ENCODE results near the gene ZBTB7C. TPM values are rescaled to one million over a fixed set of nuclear protein-coding genes. Genes with fewer than 3 reads are reported as not detected.

The ZBTB7C gene
- polyA plus RNA-seq, 2 of the 4 experiments (the other 2 are of a cell fraction) = 0.10 to 0.12 TPM

DNA sequence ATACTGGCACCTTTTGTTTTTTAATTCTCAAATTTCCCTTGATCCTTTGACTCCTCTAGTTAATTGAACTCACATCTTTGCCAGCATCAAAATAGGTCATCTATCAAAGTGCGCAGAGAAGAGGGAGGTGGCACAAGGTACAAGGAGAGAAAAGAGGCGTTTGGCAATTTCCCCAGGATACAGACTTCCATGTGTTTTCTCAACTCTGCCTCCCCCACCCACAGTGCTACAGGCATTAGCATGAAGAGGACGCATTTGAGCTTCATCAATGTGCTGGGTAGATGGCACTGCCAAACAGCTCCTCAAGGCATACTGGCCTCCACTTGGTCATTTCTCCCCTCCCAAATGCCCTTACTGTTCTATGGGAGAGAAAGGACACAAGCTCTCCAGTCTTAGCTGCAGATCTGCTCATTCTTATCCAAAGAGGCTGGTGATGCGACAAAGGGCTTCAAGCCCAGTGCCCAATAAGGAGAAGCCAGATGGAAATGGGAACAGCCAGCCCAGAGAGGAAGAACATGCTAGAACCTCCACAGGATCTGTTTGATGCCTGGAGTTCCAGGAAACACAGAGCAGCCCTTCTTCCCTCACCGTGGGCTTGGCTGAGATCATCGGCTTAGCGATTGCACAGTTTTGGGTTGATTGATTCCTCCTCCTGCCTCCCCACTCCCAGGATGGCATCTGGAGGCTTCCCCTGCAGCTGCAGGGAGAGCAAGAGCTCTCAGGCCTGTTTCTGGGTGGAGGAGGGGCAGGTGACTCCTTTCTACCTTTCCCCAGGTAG, 334.1 kb downstream of the ZBTB7C start:
- DNase-seq (ENCODE audit: low read depth in 1 of 2, low spot score in 1 of 2) = no peak
- Histone ChIP-seq H3K4me2 (no peak overlapping the region), H3K9me3 (no peaks in the 10 kb centered on the region), H3K4me3 (no peak overlapping the region), H3K27ac (no peak overlapping the region), H3K4me1 (no peaks in the 10 kb centered on the region)
- no peak for TF ChIP-seq PHF8 (IDR thresholded peaks at IDR 0.05; ENCODE audit: borderline replicate concordance, low read depth)
- no peak for TF ChIP-seq CHD2 (IDR thresholded peaks at IDR 0.05; ENCODE audit: low read length, partially characterized antibody)
- TF ChIP-seq, protein P1, sequence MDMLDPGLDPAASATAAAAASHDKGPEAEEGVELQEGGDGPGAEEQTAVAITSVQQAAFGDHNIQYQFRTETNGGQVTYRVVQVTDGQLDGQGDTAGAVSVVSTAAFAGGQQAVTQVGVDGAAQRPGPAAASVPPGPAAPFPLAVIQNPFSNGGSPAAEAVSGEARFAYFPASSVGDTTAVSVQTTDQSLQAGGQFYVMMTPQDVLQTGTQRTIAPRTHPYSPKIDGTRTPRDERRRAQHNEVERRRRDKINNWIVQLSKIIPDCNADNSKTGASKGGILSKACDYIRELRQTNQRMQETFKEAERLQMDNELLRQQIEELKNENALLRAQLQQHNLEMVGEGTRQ (IDR thresholded peaks at IDR 0.05) = no peak
- TF ChIP-seq ZC3H11A (IDR thresholded peaks at IDR 0.05) = no peak
- no peak for TF ChIP-seq EHF (CRISPR knock-in tag; IDR thresholded peaks at IDR 0.05)
- no peak for TF ChIP-seq FOSL2 (IDR thresholded peaks at IDR 0.05)
- no peak for TF ChIP-seq FOSL2 (CRISPR knock-in tag; IDR thresholded peaks at IDR 0.05)
- TF ChIP-seq ESRRA (IDR thresholded peaks at IDR 0.05; ENCODE audit: borderline replicate concordance, low read length) = no peak
- no peak for TF ChIP-seq TP53 (CRISPR knock-in tag; IDR thresholded peaks at IDR 0.05)
- no peak for TF ChIP-seq ZSCAN20 (CRISPR knock-in tag; IDR thresholded peaks at IDR 0.05)
- TF ChIP-seq RNF2 (IDR thresholded peaks at IDR 0.05; ENCODE audit: borderline replicate concordance, low read depth) = no peak
- TF ChIP-seq MAFK (IDR thresholded peaks at IDR 0.05; ENCODE audit: partially characterized antibody) = no peak
- no peak for TF ChIP-seq ZNF302 (CRISPR knock-in tag; IDR thresholded peaks at IDR 0.05)
- TF ChIP-seq, protein P2, sequence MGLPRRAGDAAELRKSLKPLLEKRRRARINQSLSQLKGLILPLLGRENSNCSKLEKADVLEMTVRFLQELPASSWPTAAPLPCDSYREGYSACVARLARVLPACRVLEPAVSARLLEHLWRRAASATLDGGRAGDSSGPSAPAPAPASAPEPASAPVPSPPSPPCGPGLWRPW (IDR thresholded peaks at IDR 0.05) = no peak
- no peak for TF ChIP-seq CBX8 (IDR thresholded peaks at IDR 0.05)
- TF ChIP-seq RFX5 (IDR thresholded peaks at IDR 0.05) = no peak
- no peak for TF ChIP-seq CHD4 (IDR thresholded peaks at IDR 0.05; ENCODE audit: borderline replicate concordance)
- no peak for TF ChIP-seq GATA3 (IDR thresholded peaks at IDR 0.05; ENCODE audit: borderline replicate concordance)
- no peak for TF ChIP-seq RCOR1 (IDR thresholded peaks at IDR 0.05; ENCODE audit: low read depth, low read length)
- TF ChIP-seq, protein P3, sequence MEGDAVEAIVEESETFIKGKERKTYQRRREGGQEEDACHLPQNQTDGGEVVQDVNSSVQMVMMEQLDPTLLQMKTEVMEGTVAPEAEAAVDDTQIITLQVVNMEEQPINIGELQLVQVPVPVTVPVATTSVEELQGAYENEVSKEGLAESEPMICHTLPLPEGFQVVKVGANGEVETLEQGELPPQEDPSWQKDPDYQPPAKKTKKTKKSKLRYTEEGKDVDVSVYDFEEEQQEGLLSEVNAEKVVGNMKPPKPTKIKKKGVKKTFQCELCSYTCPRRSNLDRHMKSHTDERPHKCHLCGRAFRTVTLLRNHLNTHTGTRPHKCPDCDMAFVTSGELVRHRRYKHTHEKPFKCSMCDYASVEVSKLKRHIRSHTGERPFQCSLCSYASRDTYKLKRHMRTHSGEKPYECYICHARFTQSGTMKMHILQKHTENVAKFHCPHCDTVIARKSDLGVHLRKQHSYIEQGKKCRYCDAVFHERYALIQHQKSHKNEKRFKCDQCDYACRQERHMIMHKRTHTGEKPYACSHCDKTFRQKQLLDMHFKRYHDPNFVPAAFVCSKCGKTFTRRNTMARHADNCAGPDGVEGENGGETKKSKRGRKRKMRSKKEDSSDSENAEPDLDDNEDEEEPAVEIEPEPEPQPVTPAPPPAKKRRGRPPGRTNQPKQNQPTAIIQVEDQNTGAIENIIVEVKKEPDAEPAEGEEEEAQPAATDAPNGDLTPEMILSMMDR (IDR thresholded peaks at IDR 0.05) = no peak
- TF ChIP-seq TFCP2L1 (CRISPR knock-in tag; IDR thresholded peaks at IDR 0.05) = no peak
- ChIA-PET CTCF (no interaction called here), POLR2A (interaction anchor here (0.5 kb wide), 1 partner anchor 27 kb away, joined by 4 read pairs; no protein-coding TSS in a partner anchor)
- no peak for ATAC-seq
- FAIRE-seq = no peak
- WGBS (ENCODE audit: missing lambda C conversion rate) = 73% methylated on average over 4 of the region's 7 CpGs

DNA sequence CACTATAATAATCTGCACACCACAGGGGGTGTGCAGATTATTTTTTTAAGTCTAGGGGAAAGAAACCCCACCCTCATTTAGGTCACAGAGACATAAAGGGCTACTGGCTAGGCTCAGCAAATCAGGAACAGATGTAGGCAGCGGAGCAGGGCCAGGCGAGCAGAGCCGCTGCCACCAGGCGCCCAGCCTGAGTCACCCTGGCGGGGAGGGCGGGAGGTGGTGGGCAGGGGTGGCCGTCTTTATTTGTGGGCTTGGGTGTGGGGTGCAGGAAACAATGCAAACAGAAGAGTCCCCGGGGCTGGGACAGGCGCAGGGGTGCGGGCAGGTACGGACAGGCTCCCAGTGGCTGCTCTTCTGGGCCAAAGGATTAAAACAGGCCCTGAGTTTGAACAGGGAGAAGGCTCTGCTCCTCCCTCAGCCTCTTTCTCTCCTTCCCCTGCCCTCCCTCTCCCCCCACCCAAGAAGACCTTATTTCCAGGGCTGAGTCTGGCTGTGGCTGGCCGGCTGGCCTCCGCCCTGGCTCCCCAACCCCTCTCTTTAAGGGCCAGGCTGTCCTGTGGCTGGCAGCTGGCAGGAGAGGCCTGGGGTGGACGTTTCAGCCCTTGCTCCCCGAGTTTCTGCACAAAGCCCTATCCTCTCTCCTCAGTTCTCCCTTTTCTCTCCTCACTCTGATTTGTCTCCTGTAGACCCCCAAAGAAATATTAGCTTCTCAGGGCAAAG, 335.8 kb downstream of the ZBTB7C start:
- CTCF ChIA-PET = interaction anchor here (0.6 kb wide), 1 partner anchor 441 kb away, joined by 3 read pairs; no protein-coding TSS in a partner anchor
- POLR2A ChIA-PET = no interaction called here
- H3K27ac ChIP-seq = no peak overlapping the region
- H3K4me2 ChIP-seq = no peak overlapping the region
- FAIRE-seq (no peak), ATAC-seq (no peak), DNase-seq (ENCODE audit: low read depth in 1 of 2, low spot score in 1 of 2) (no peak)
- no peaks in the 10 kb centered on the region for H3K4me1 ChIP-seq
- WGBS (ENCODE audit: missing lambda C conversion rate) = 49% methylated on average over 6 of the region's 15 CpGs
- H3K9me3 ChIP-seq = no peaks in the 10 kb centered on the region
- H3K4me3 ChIP-seq = no peak overlapping the region
- no peak for TF ChIP-seq NR3C1 (IDR thresholded peaks at IDR 0.05)
- TF ChIP-seq, protein P4, sequence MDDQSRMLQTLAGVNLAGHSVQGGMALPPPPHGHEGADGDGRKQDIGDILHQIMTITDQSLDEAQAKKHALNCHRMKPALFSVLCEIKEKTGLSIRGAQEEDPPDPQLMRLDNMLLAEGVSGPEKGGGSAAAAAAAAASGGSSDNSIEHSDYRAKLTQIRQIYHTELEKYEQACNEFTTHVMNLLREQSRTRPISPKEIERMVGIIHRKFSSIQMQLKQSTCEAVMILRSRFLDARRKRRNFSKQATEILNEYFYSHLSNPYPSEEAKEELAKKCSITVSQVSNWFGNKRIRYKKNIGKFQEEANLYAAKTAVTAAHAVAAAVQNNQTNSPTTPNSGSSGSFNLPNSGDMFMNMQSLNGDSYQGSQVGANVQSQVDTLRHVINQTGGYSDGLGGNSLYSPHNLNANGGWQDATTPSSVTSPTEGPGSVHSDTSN (IDR thresholded peaks at IDR 0.05) = no peak
- TF ChIP-seq EHMT2 (IDR thresholded peaks at IDR 0.05; ENCODE audit: low read depth) = no peak
- no peak for TF ChIP-seq SMC3 (IDR thresholded peaks at IDR 0.05)
- TF ChIP-seq GATA3 (IDR thresholded peaks at IDR 0.05; ENCODE audit: borderline replicate concordance) = no peak
- TF ChIP-seq, protein P5, sequence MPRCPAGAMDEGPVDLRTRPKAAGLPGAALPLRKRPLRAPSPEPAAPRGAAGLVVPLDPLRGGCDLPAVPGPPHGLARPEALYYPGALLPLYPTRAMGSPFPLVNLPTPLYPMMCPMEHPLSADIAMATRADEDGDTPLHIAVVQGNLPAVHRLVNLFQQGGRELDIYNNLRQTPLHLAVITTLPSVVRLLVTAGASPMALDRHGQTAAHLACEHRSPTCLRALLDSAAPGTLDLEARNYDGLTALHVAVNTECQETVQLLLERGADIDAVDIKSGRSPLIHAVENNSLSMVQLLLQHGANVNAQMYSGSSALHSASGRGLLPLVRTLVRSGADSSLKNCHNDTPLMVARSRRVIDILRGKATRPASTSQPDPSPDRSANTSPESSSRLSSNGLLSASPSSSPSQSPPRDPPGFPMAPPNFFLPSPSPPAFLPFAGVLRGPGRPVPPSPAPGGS (IDR thresholded peaks at IDR 0.05) = no peak
- no peak for TF ChIP-seq RFX5 (IDR thresholded peaks at IDR 0.05)
- TF ChIP-seq, protein P6, sequence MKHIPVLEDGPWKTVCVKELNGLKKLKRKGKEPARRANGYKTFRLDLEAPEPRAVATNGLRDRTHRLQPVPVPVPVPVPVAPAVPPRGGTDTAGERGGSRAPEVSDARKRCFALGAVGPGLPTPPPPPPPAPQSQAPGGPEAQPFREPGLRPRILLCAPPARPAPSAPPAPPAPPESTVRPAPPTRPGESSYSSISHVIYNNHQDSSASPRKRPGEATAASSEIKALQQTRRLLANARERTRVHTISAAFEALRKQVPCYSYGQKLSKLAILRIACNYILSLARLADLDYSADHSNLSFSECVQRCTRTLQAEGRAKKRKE (CRISPR knock-in tag; IDR thresholded peaks at IDR 0.05; ENCODE audit: low read depth) = no peak
- TF ChIP-seq HDAC2 (IDR thresholded peaks at IDR 0.05) = no peak
- no peak for TF ChIP-seq TP53 (CRISPR knock-in tag; IDR thresholded peaks at IDR 0.05)
- TF ChIP-seq, protein P1 (IDR thresholded peaks at IDR 0.05) = no peak
- no peak for TF ChIP-seq ZFP36 (IDR thresholded peaks at IDR 0.05; ENCODE audit: borderline replicate concordance, partially characterized antibody)
- TF ChIP-seq BHLHE40 (IDR thresholded peaks at IDR 0.05; ENCODE audit: low read depth, low read length) = no peak

Measured in A549 (cell line).